ENCODE results near the gene HOXA3. TPM values are rescaled to one million over a fixed set of nuclear protein-coding genes. Genes with fewer than 3 reads are reported as not detected.

The HOXA3 gene
- total RNA-seq, 1 experiment from 2014 or later: 30.2 TPM

- Histone ChIP-seq H3K27me3 (ENCODE audit: control insufficient read depth, insufficient read depth, low read length) (no peaks in the 10 kb centered on the region), H3K4me3 (ENCODE audit: low read depth in 2 of 2, low read length in 2 of 2) (peak overlapping the region; percentile 60 to 92), H3K27ac (ENCODE audit: low read length) (peak overlapping the region; percentile 99), H3K4me1 (ENCODE audit: control insufficient read depth, insufficient read depth, low read length) (peaks cover 61% of the 10 kb centered on the region), H3K36me3 (ENCODE audit: control insufficient read depth, insufficient read depth, low read length) (no peaks in the 10 kb centered on the region), H3K9me3 (ENCODE audit: control insufficient read depth, insufficient read depth, low read depth, low read length) (no peaks in the 10 kb centered on the region)
- peak; percentile 46 for ATAC-seq
- TF ChIP-seq POLR2AphosphoS5 (IDR thresholded peaks at IDR 0.05; ENCODE audit: low read depth, low read length): no peak; the same call in 1 of the 2 replicates
- TF ChIP-seq, protein P1, sequence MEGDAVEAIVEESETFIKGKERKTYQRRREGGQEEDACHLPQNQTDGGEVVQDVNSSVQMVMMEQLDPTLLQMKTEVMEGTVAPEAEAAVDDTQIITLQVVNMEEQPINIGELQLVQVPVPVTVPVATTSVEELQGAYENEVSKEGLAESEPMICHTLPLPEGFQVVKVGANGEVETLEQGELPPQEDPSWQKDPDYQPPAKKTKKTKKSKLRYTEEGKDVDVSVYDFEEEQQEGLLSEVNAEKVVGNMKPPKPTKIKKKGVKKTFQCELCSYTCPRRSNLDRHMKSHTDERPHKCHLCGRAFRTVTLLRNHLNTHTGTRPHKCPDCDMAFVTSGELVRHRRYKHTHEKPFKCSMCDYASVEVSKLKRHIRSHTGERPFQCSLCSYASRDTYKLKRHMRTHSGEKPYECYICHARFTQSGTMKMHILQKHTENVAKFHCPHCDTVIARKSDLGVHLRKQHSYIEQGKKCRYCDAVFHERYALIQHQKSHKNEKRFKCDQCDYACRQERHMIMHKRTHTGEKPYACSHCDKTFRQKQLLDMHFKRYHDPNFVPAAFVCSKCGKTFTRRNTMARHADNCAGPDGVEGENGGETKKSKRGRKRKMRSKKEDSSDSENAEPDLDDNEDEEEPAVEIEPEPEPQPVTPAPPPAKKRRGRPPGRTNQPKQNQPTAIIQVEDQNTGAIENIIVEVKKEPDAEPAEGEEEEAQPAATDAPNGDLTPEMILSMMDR (IDR thresholded peaks at IDR 0.05): no peak
- TF ChIP-seq REST (IDR thresholded peaks at IDR 0.05; ENCODE audit: insufficient read depth in 1 of 2, low read depth in 2 of 2, low read length in 1 of 2): no peak
- no peak for TF ChIP-seq TCF7L2 (IDR thresholded peaks at IDR 0.05; ENCODE audit: low read depth, low read length)
- TF ChIP-seq SIN3A (IDR thresholded peaks at IDR 0.05; ENCODE audit: borderline replicate concordance, insufficient read depth, low read depth, low read length): no peak
- in situ Hi-C loops (cut with HindIII; ENCODE audit: low pct_unique_long_range_greater_than_20kb, low sequenced_read_pairs) (no loop called here), intact Hi-C loops (cut with micrococcal nuclease; ENCODE audit: unreplicated experiment) (loop anchor here (1.0 kb wide), 1 partner anchor 8 kb away; no protein-coding TSS in a partner anchor)
- no TSS peak for BruUV-seq (replicated peaks)
- no peak for DNase-seq (ENCODE audit: low read depth, low spot score)
- POLR2A ChIA-PET: interaction anchor here (0.7 to 3.1 kb wide), 3 partner anchors 17 to 1051 kb away, joined by 3 to 21 read pairs (median 5); partner anchors contain the start of gene HOXA1
- CTCF ChIA-PET: interaction anchor here (0.6 kb wide), 1 partner anchor 66 kb away, joined by 3 read pairs; no protein-coding TSS in a partner anchor
Measured at GRCh38 chr7:27113991-27114769, 38.2 kb downstream of the HOXA3 start.

- CTCF ChIA-PET: interaction anchor here (0.6 kb wide), 1 partner anchor 67 kb away, joined by 3 read pairs; no protein-coding TSS in a partner anchor
- H3K36me3 ChIP-seq (ENCODE audit: control insufficient read depth, insufficient read depth, low read length): no peaks in the 10 kb centered on the region
- H3K4me1 ChIP-seq (ENCODE audit: control insufficient read depth, insufficient read depth, low read length): peaks cover 58% of the 10 kb centered on the region
- peak overlapping the region; percentile 100 for H3K27ac ChIP-seq (ENCODE audit: low read length)
- peak; percentile 47; the same call in 1 of the 2 replicates for TF ChIP-seq TCF7L2 (IDR thresholded peaks at IDR 0.05; ENCODE audit: low read depth, low read length)
- peak; percentile 69 for TF ChIP-seq POLR2AphosphoS5 (IDR thresholded peaks at IDR 0.05; ENCODE audit: low read depth, low read length)
- TF ChIP-seq REST (IDR thresholded peaks at IDR 0.05; ENCODE audit: insufficient read depth in 1 of 2, low read depth in 2 of 2, low read length in 1 of 2): no peak
- TF ChIP-seq, protein P1 (IDR thresholded peaks at IDR 0.05): no peak
- TF ChIP-seq SIN3A (IDR thresholded peaks at IDR 0.05; ENCODE audit: borderline replicate concordance, insufficient read depth, low read depth, low read length): peak; percentile 75; the same call in 1 of the 2 replicates
- POLR2A ChIA-PET: interaction anchor here (0.7 to 3.1 kb wide), 3 partner anchors 16 to 1052 kb away, joined by 3 to 21 read pairs (median 5); partner anchors contain the start of gene HOXA1
- BruUV-seq (replicated peaks): no TSS peak
- DNase-seq (ENCODE audit: low read depth, low spot score): no peak
- intact Hi-C loops (cut with micrococcal nuclease; ENCODE audit: unreplicated experiment) (no loop called here), in situ Hi-C loops (cut with HindIII; ENCODE audit: low pct_unique_long_range_greater_than_20kb, low sequenced_read_pairs) (no loop called here)
- peak overlapping the region; percentile 77 to 92 for H3K4me3 ChIP-seq (ENCODE audit: low read depth in 2 of 2, low read length in 2 of 2)
- H3K9me3 ChIP-seq (ENCODE audit: control insufficient read depth, insufficient read depth, low read depth, low read length): no peaks in the 10 kb centered on the region
- ATAC-seq: peak; percentile 12
- no peaks in the 10 kb centered on the region for H3K27me3 ChIP-seq (ENCODE audit: control insufficient read depth, insufficient read depth, low read length)
Measured at GRCh38 chr7:27112955-27113949, 39.1 kb downstream of the HOXA3 start.
